ENCODE data around the gene NFE2L2.
"Not testable (repeated sequence)": the region's sequence is repeated elsewhere in the genome, so short reads cannot be mapped to it uniquely, and the experiment has no call there.

Gene NFE2L2

DNA sequence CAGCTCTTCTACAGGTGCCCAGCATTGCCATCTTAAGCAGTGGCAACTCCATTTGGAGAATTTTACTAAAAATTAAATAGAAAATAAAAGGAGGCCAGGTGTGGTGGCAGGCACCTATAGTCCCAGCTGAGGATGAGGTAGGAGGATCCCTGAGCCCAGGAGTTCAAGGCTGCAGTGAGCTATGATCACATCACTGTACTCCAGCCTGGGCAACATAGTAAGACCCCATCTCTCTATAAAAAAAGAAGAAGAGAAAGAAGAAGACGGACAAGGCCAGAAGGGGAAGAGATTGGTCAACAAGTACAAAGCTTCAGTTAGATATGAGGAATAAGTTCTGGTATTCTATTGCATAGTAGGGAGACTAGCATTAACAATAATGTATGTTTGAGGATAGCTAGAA is 73.6 kb downstream of the NFE2L2 start:
- DNase-seq: peak in 1 of 4 experiments; percentile 10

- no peak for DNase-seq
Measured at GRCh38 chr2:177188482-177189469, 75.8 kb downstream of the NFE2L2 start.

DNA sequence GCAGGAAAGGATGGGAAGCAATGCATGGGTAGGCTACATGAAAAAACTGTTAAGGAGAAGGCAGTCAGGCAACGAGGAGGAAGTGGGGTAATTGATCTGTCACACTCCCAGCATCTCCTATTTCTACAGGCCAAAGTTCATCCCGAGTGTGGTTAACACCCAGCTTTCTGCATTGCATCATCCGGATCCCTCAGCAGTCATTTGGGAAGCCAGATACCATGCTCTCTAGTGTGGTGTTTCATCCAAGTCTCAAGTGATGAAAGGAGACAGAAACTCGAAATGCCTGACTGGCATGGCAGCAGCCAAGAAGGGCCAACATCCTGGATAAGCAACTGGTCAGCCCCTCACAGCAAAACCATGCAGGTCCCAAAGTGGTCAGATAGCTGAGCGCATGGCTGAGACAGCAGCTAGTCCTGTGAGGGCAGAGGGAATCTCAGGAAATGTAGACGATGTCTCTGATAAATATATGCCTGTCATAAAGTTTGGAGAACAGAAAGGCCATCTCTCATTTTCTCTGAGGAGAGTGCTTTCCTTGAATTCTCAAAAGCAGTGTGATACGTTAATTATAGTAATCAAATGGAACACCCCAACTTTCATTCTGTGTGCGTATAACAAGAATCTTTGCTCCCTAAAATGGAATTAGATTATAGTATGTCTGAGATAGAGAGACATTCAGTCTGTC is 76.8 kb downstream of the NFE2L2 start:
- no peak for DNase-seq

DNA sequence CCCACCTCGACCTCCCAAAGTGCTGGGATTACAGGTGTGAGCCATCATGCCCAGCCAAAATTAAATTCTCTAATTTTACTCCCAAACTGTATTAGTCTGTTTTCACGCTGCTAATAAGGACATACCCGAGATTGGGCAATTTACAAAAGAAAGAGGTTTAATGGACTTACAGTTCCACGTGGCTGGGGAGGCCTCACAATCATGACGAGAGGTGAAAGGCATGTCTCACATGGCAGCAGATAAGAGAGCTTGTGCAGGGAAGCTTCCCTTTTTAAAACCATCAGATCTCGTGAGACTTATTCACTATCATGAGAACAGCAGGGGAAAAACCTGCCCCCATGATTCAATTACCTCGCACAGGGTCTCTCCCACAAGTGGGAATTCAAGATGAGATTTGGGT is 78.5 kb downstream of the NFE2L2 start:
- DNase-seq: not testable (repeated sequence)

DNA sequence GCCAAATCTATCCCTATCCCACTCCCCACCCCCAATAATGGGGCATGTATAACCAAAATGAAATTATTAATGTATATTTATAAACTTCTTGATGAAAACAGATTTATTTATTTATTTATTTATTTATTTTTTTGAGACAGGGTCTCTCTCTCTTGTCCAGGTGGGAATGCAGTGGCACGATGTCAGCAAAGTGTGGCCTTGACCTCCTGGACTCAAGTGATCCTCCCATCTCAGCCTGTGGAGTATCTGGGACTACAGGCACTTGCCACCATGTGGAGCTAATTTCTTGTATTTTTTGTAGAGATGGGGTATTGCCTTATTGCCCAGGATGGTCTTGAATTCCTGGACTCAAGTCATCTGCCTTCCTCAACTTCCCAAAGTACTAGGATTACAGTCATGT is 79.9 kb downstream of the NFE2L2 start:
- no peak for DNase-seq

DNA sequence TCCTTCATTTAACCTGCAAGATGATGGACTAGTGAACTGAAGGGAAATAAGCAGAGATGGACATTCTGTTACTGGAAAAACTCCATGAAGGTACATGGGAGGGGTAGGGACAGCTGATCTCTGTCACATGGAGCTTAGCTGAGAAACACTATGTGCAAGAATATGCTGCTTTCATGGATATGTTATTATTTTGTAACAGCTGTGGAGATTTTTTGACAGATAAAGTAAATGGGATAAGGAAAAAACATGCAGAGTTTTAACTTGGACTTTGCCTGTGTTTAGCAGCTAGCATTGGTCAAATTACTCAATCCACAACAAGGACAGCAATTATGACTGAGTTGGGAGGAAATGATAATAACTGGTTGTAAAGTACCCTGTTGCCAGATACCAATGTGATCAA is 80.7 kb downstream of the NFE2L2 start:
- no peak for DNase-seq
